K562 (cell line): ENCODE measurements around the gene LEMD3. TPM values are rescaled to one million over a fixed set of nuclear protein-coding genes. Genes with fewer than 3 reads are reported as not detected.
A peak's percentile ranks its signal among the peaks of the same experiment; 100 is the strongest.

Experiments used
- CTCFL ChIP-seq: IDR thresholded peaks from 2 replicates; pipeline ENCODE4 v1.6.1; 2011; ENCODE audit warnings: borderline replicate concordance, low read depth, mild to moderate bottlenecking, moderate library complexity, low read length; ENCODE audit not compliant: insufficient read depth, poor library complexity, severe bottlenecking
- EGR1 ChIP-seq: fragments of 450-650 bp; conservative IDR thresholded peaks from 2 replicates; pipeline ENCODE4 v1.6.1; 2017; ENCODE audit warnings: mild to moderate bottlenecking
- GABPB1 ChIP-seq: sonication (generic); formaldehyde crosslinking; IDR thresholded peaks from 2 replicates; pipeline ENCODE4 v1.8.0; 2022; ENCODE audit warnings: mild to moderate bottlenecking, missing genetic modification reagents
- HDAC1 ChIP-seq, 2 experiments: fragments of 450-650 bp; IDR thresholded peaks; 2 replicates each; pipeline ENCODE4 v1.6.1; 2016 to 2017; ENCODE audit warnings: inconsistent platforms in 1 of 2, mild to moderate bottlenecking in 1 of 2, moderate library complexity in 1 of 2
- HDAC6 ChIP-seq: IDR thresholded peaks from 2 replicates; pipeline ENCODE4 v1.6.1; 2012; ENCODE audit warnings: low read depth, mild to moderate bottlenecking, control low read depth, inconsistent platforms, low read length, moderate library complexity
- KLF10 ChIP-seq: fragments of 250-450 bp; sonication (Bioruptor Pico); IDR thresholded peaks from 2 replicates; pipeline ENCODE4 v1.6.1; 2021; ENCODE audit warnings: matching md5 sums
- MLX ChIP-seq, 2 experiments: fragments of 450-650 bp in 1 of 2; sonication (generic) in 1 of 2; formaldehyde crosslinking; conservative IDR thresholded peaks; 2 replicates each; pipeline versions ENCODE4 v1.4.0 to v1.8.1; 2020 to 2022; ENCODE audit warnings: mild to moderate bottlenecking in 1 of 2, missing genetic modification reagents in 1 of 2
- NONO ChIP-seq, 2 experiments: fragments of 200-400 bp in 1 of 2; fragments of 450-650 bp in 1 of 2; formaldehyde crosslinking in 1 of 2; IDR thresholded peaks; 2 replicates each; pipeline ENCODE4 v1.6.1; 2017; ENCODE audit warnings: low read depth in 2 of 2, mild to moderate bottlenecking in 2 of 2, moderate library complexity in 2 of 2, low read length in 1 of 2
- POLR2AphosphoS5 ChIP-seq: IDR thresholded peaks from 2 replicates; pipeline ENCODE4 v1.6.1; 2011; ENCODE audit warnings: mild to moderate bottlenecking, low read depth, low read length, moderate library complexity; ENCODE audit not compliant: control insufficient read depth, insufficient read depth
- SREBF1 ChIP-seq: fragments of 150-350 bp; IDR thresholded peaks from 2 replicates; pipeline ENCODE4 v1.6.1; 2014; ENCODE audit warnings: antibody characterized with exemption, low read depth, low read length, borderline replicate concordance
- SRF ChIP-seq, 2 experiments: fragments of 250-450, 450-650 bp in 1 of 2; sonication (Bioruptor Pico) in 1 of 2; sonication (generic) in 1 of 2; formaldehyde crosslinking; IDR thresholded peaks; 2 replicates each; pipeline versions ENCODE4 v1.5.0 to v1.5.1; 2020 to 2022; ENCODE audit warnings: mild to moderate bottlenecking in 1 of 2, missing genetic modification reagents in 1 of 2
- TCF7 ChIP-seq: sonication (generic); IDR thresholded peaks from 2 replicates; pipeline ENCODE4 v1.6.1; 2016; ENCODE audit warnings: antibody characterized with exemption, borderline replicate concordance
- U2AF1 ChIP-seq: fragments of 200-400 bp; formaldehyde crosslinking; optimal IDR thresholded peaks from 2 replicates; pipeline ENCODE3; 2017; ENCODE audit warnings: mild to moderate bottlenecking, low read depth, low read length, moderate library complexity
- USF1 ChIP-seq: sonication (generic); formaldehyde crosslinking; IDR thresholded peaks from 2 replicates; pipeline ENCODE4 v1.9.0; 2022; ENCODE audit warnings: mild to moderate bottlenecking, missing genetic modification reagents
- ZNF140 ChIP-seq: fragments of 250-450 bp; sonication (Bioruptor Pico); IDR thresholded peaks from 2 replicates; pipeline ENCODE4 v1.8.0; 2021; ENCODE audit warnings: moderate library complexity, mild to moderate bottlenecking, inconsistent platforms
- ZNF274 ChIP-seq: IDR thresholded peaks from 2 replicates; pipeline ENCODE4 v1.6.1; 2011; ENCODE audit warnings: low read depth, mild to moderate bottlenecking, low read length, moderate library complexity, borderline replicate concordance
- polyA plus RNA-seq, 8 experiments: library from polyadenylated mRNA; depleted of rRNA in 4 of 8; stranded (reverse) in 5 of 8; unstranded in 3 of 8; fragments of >200 nt; fragmentation: Nextera tagmentation in 2 of 8; fragmentation: Illumina TruSeq in 1 of 8; extraction: Ambion mirVana in 2 of 8; extraction: Trizol in 1 of 8; gene quantifications; 2 replicates each; pipeline versions ENCODE4 v1.2.1 to v1.2.3, GENCODE V29; 2011 to 2014; ENCODE audit warnings: inconsistent platforms in 1 of 8, missing spikeins in 1 of 8
- total RNA-seq, 7 experiments: library from RNA; depleted of rRNA in 6 of 7; stranded (reverse); fragments of >200 nt in 6 of 7; fragmentation: Illumina TruSeq in 2 of 7; extraction: Trizol in 2 of 7; gene quantifications; 2 replicates each; pipeline versions ENCODE4 v1.2.1 to v1.2.3, GENCODE V29; 2011 to 2021; ENCODE audit warnings: low replicate concordance in 1 of 7
- TF ChIP-seq, protein P1 (sequence below): fragments of 200-800 bp; sonication (Bioruptor generic); IDR thresholded peaks from 2 replicates; pipeline ENCODE4 v1.6.1; 2017; ENCODE audit warnings: missing genetic modification characterization, missing compliant biosample characterization
- TF ChIP-seq, protein P2 (sequence below): fragments of 150-350 bp; IDR thresholded peaks from 2 replicates; pipeline ENCODE4 v1.6.1; 2014; ENCODE audit warnings: low read depth, mild to moderate bottlenecking, low read length, borderline replicate concordance

Gene LEMD3
- total and polyA plus RNA-seq, 9 of the 15 experiments (the other 6 are each of a cell fraction or from before 2014, with no cell fraction given) = 6.8 to 37.4 (median 17.2) TPM

GRCh38 chr12:65182012-65182739, 12.8 kb downstream of the LEMD3 start (continued):
- no peak for TF ChIP-seq KLF10 (CRISPR knock-in tag)
- TF ChIP-seq USF1 (CRISPR knock-in tag) = no peak
- no peak for TF ChIP-seq EGR1
- TF ChIP-seq, protein P1, sequence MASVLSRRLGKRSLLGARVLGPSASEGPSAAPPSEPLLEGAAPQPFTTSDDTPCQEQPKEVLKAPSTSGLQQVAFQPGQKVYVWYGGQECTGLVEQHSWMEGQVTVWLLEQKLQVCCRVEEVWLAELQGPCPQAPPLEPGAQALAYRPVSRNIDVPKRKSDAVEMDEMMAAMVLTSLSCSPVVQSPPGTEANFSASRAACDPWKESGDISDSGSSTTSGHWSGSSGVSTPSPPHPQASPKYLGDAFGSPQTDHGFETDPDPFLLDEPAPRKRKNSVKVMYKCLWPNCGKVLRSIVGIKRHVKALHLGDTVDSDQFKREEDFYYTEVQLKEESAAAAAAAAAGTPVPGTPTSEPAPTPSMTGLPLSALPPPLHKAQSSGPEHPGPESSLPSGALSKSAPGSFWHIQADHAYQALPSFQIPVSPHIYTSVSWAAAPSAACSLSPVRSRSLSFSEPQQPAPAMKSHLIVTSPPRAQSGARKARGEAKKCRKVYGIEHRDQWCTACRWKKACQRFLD (CRISPR knock-in tag) = no peak
- no peak for TF ChIP-seq HDAC6
- TF ChIP-seq CTCFL = no peak
- TF ChIP-seq ZNF140 (CRISPR knock-in tag) = no peak
- no peak for TF ChIP-seq HDAC1 (IDR thresholded peaks at IDR 0.05)
- no peak for TF ChIP-seq NONO (IDR thresholded peaks at IDR 0.05; ENCODE audit: low read depth in 2 of 2, low read length in 1 of 2)
- TF ChIP-seq POLR2AphosphoS5 = no peak
- no peak for TF ChIP-seq TCF7
- TF ChIP-seq U2AF1 = no peak
- 0 out of 4 replicates have a peak, but pooled peaks of 1 of the 2 experiments have one; percentile 27 for TF ChIP-seq SRF (CRISPR knock-in tag; IDR thresholded peaks at IDR 0.05)
- no peak for TF ChIP-seq ZNF274
- no peak for TF ChIP-seq MLX (CRISPR knock-in tag; conservative IDR thresholded peaks at IDR 0.05)
- TF ChIP-seq SREBF1 = no peak
- TF ChIP-seq GABPB1 (CRISPR knock-in tag) = no peak
- TF ChIP-seq, protein P2, sequence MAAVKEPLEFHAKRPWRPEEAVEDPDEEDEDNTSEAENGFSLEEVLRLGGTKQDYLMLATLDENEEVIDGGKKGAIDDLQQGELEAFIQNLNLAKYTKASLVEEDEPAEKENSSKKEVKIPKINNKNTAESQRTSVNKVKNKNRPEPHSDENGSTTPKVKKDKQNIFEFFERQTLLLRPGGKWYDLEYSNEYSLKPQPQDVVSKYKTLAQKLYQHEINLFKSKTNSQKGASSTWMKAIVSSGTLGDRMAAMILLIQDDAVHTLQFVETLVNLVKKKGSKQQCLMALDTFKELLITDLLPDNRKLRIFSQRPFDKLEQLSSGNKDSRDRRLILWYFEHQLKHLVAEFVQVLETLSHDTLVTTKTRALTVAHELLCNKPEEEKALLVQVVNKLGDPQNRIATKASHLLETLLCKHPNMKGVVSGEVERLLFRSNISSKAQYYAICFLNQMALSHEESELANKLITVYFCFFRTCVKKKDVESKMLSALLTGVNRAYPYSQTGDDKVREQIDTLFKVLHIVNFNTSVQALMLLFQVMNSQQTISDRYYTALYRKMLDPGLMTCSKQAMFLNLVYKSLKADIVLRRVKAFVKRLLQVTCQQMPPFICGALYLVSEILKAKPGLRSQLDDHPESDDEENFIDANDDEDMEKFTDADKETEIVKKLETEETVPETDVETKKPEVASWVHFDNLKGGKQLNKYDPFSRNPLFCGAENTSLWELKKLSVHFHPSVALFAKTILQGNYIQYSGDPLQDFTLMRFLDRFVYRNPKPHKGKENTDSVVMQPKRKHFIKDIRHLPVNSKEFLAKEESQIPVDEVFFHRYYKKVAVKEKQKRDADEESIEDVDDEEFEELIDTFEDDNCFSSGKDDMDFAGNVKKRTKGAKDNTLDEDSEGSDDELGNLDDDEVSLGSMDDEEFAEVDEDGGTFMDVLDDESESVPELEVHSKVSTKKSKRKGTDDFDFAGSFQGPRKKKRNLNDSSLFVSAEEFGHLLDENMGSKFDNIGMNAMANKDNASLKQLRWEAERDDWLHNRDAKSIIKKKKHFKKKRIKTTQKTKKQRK = no peak
